Mucosa of stomach (tissue), 1 donor: Measurements from ENCODE around the gene CEP78.
A peak's percentile ranks its signal among the peaks of the same experiment; 100 is the strongest.

Experiments used
- H3K27me3 ChIP-seq: one replicate; pipeline ENCODE4 v1.7.0; 2013; ENCODE audit warnings: mild to moderate bottlenecking, low read length; ENCODE audit not compliant: control insufficient read depth, insufficient read depth
- H3K36me3 ChIP-seq: one replicate; pipeline ENCODE4 v1.7.0; 2013; ENCODE audit warnings: low read length; ENCODE audit not compliant: control insufficient read depth, insufficient read depth
- H3K4me1 ChIP-seq: one replicate; pipeline ENCODE4 v1.7.0; 2013; ENCODE audit warnings: mild to moderate bottlenecking, low read length; ENCODE audit not compliant: control insufficient read depth, insufficient read depth
- H3K4me3 ChIP-seq: one replicate; pipeline ENCODE4 v1.7.0; 2013; ENCODE audit warnings: low read length
- H3K9ac ChIP-seq: one replicate; pipeline ENCODE4 v1.7.0; 2013; ENCODE audit warnings: mild to moderate bottlenecking, low read length, moderate library complexity
- H3K9me3 ChIP-seq: one replicate; pipeline ENCODE4 v1.7.0; 2013; ENCODE audit warnings: mild to moderate bottlenecking, low read length, moderate library complexity; ENCODE audit not compliant: control insufficient read depth
- donor health status: Pancreatic carcinoma.

CEP78 gene

DNA sequence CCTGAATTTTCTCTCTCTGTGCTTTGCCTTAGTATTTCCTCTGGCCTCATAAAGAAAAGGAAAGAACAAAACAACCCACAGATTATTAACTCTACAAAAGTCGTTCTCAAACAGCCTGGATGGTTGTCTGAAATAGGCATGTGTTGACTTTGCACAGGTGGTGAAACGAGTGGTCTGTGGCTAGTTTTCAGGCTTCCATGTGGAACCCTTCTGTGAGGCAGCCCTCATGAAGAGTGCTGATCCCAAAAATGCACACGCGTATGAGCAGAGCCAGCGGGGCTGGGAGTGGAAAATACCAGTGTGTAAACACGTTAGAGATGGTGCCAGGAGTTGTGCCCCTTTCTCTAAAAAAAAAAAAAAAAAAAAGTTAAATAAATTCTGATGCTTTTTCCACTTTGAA, 56.2 kb downstream of the CEP78 start:
- Histone ChIP-seq H3K4me1 (no peaks in the 10 kb centered on the region), H3K9ac (no peak overlapping the region), H3K36me3 (no peaks in the 10 kb centered on the region), H3K9me3 (no peaks in the 10 kb centered on the region), H3K27me3 (no peaks in the 10 kb centered on the region), H3K4me3 (no peak overlapping the region)

DNA sequence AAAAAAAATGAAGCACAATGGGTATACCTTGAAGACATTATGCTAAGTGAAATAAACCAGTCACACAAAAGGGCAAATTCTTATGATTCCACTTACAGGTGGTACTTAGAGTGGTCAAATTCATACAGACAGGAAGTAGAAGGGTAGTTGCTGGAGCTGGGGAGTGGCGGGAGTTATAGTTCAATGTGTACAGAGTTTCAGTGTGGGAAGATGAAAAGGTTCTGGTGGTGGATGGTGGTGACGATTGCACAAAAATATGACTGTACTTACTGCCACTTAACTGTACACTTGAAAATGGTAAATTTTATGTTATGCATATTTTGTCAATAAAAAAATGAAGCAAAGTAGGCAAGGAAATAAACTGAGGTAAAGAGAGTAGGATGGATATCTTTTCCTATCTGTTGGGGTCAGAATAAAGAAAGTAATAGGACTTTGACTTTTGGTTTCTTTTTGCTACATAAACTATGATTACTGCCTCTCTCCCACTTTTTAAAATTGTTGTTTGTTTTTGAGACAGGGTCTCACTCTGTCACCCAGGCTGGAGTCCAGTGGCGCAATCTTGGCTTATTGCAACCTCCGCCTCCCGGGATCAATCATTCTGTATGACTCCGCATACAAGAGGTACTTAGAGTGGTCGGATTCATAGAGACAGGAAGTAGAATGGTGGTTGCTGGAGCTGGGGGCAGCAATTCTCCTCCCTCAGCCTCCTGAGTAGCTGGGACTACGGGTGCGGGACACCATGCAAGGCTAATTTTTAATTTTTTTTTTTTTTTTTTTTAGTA, 57.0 kb downstream of the CEP78 start:
- Histone ChIP-seq H3K9me3 (no peaks in the 10 kb centered on the region), H3K9ac (no peak overlapping the region), H3K4me3 (no peak overlapping the region), H3K4me1 (peaks cover 4% of the 10 kb centered on the region), H3K36me3 (no peaks in the 10 kb centered on the region), H3K27me3 (peaks cover 3% of the 10 kb centered on the region)

DNA sequence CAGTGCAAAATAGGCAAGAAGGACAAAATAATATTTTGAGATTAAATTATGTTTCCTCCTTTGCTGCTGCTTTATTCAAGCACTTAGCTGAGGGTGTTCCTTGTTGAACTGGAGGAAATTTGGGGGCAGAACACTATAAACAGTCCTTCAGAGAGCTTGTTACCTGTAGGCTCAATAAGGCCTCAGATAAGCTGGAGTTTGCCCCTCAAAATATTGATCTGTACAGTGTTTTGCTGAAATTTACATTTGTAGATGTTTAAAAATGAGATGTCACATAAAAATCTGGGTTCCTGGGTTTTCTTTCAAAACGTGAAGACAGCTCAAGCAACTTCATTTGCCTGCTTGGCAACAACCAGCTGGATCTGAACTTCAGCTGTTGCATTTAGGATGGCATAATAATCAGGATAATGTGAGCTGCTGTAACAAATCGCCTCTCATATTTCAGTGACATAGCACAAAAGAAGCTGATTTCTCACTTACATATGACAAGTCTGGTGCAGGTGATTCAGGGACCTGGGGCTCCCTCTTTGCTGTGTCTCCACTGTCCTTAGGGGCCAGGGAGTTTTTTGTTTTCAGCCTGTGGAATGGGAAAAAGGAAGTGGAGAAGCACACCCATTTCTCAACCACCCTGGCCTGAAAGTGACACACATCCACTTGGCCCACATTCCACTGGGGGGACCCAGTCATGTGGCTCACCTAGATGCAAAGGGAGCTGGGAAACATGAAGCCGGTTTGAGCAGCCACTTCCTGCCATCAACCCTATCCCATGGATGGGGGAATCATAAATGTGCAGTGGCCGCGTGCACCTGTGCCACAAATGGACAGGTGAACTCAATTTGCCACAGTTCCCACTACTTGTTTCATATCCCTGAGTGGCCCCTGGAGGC, 58.7 kb downstream of the CEP78 start:
- no peaks in the 10 kb centered on the region for H3K9me3 ChIP-seq
- no peaks in the 10 kb centered on the region for H3K36me3 ChIP-seq
- no peak overlapping the region for H3K9ac ChIP-seq
- H3K4me1 ChIP-seq, result peaks cover 8% of the 10 kb centered on the region
- no peak overlapping the region for H3K4me3 ChIP-seq
- H3K27me3 ChIP-seq, result peaks cover 8% of the 10 kb centered on the region

DNA sequence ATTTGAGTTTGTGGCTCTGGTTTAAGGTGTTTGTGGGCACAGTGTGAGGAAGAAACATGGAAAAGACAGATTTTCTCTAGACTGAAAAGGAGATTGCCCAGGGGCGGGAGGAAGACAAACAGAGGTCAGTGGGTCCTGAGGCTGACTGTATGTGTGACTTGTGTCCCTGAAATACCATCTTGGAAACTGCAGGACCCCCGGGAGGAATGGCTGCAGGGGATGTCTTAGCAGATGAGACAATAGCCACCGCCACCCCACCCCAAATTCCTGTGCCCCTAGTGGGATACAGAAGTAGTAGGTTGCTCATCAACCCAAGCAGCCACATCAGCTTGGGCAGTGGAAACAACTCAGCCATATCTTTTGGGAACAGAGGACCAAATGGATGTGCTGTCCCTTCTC, 59.3 kb downstream of the CEP78 start:
- H3K4me3 ChIP-seq, result no peak overlapping the region
- H3K9me3 ChIP-seq, result no peaks in the 10 kb centered on the region
- H3K9ac ChIP-seq, result no peak overlapping the region
- H3K27me3 ChIP-seq, result peaks cover 8% of the 10 kb centered on the region
- peaks cover 8% of the 10 kb centered on the region for H3K4me1 ChIP-seq
- no peaks in the 10 kb centered on the region for H3K36me3 ChIP-seq

DNA sequence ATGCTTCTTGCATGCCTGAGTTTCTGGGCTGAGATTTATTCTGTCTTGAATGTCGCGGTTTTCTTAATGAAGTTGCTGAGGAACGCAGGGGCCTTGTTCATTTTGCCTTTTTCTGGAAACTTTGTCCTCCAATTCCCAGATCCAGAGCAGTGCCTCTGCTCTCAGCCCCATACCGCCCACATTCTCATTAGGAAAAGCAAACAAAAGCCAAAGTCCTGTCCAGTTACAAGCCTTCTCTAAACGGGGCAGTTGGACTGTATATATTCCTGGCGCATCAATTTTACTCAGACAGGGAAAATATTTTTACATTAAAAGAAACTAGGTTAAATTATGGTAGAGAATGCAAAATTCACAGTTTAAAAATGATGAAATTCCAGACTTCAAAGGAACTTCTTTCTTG, 59.9 kb downstream of the CEP78 start:
- Histone ChIP-seq H3K4me1 (peaks cover 8% of the 10 kb centered on the region), H3K36me3 (no peaks in the 10 kb centered on the region), H3K4me3 (no peak overlapping the region), H3K9me3 (no peaks in the 10 kb centered on the region), H3K9ac (peak overlapping the region; percentile 71), H3K27me3 (peaks cover 8% of the 10 kb centered on the region)

DNA sequence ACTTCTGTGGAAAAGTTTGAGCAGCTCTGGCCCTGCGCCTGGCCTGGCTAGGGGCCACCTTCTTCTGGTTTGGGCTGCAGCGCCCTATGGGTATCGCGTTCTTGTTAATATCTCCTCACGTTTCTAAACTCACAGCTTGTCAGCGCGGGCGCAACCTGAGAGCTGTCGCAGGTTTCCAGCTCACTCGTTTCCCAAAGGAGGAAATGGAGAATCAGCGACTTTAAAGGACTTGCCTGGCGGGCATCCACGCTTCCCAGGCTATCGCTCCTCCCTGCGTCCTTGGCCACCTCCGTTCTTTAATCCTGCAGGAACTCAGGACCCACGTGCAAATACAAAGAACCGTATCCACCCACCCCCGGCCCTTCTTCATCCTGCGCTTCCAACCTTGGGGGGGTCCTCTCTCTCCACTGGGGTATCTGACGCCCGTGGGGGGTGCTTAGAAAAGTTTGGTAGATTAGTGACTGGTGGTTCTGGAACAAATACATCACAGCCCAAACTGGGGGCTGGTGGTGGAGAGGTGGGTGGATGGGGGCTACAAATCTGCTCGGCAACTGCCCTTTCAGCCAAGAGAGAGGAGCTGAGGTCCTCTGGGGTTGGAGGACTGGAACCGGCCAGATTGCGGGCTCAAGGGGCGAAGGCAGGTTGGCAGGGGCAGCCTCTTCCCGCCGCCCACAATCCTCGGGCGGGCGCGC, 60.5 kb downstream of the CEP78 start:
- peak overlapping the region; percentile 71 for H3K9ac ChIP-seq
- H3K4me1 ChIP-seq, result peaks cover 8% of the 10 kb centered on the region
- H3K4me3 ChIP-seq, result peak overlapping the region; percentile 80
- no peaks in the 10 kb centered on the region for H3K9me3 ChIP-seq
- no peaks in the 10 kb centered on the region for H3K36me3 ChIP-seq
- peaks cover 8% of the 10 kb centered on the region for H3K27me3 ChIP-seq

GRCh38 chr9:78296893-78297671, 61.2 kb downstream of the CEP78 start, which contains the start of gene PSAT1:
Gene PSAT1 (plus strand): TSS chr9:78297125. CDS start chr9:78297211, 86 bp downstream.
- Histone ChIP-seq H3K4me1 (peaks cover 8% of the 10 kb centered on the region), H3K4me3 (peak within 1 kb of the TSS; percentile 80), H3K9ac (peak within 1 kb of the TSS; percentile 71), H3K27me3 (peaks cover 8% of the 10 kb centered on the region), H3K36me3 (no peaks in the 10 kb centered on the region), H3K9me3 (no peaks in the 10 kb centered on the region)

DNA sequence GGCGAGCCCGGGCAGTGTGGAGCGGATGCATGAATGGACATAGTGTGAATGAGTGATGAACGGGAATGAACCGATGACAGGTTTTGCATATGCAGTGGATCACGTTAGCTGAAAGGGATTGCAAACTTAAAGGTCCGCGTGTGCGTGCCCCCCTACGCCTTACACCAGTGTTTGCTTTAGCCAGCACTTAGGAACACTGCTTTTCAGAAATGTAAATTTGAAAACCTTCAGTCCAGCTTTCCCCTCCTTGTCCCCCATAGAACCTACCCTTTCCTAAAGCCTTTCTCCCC, 61.7 kb downstream of the CEP78 start:
- Histone ChIP-seq H3K36me3 (no peaks in the 10 kb centered on the region), H3K9ac (peak overlapping the region; percentile 71), H3K4me3 (peak overlapping the region; percentile 80), H3K9me3 (no peaks in the 10 kb centered on the region), H3K27me3 (peaks cover 8% of the 10 kb centered on the region), H3K4me1 (peaks cover 8% of the 10 kb centered on the region)

- Histone ChIP-seq H3K9ac (peak overlapping the region; percentile 71), H3K36me3 (no peaks in the 10 kb centered on the region), H3K4me1 (peaks cover 8% of the 10 kb centered on the region), H3K27me3 (peaks cover 8% of the 10 kb centered on the region), H3K4me3 (peak overlapping the region; percentile 80), H3K9me3 (no peaks in the 10 kb centered on the region)
Measured at GRCh38 chr9:78298046-78298765, 62.3 kb downstream of the CEP78 start.

- Histone ChIP-seq H3K4me1 (peaks cover 8% of the 10 kb centered on the region), H3K36me3 (no peaks in the 10 kb centered on the region), H3K9me3 (no peaks in the 10 kb centered on the region), H3K9ac (no peak overlapping the region), H3K27me3 (peaks cover 8% of the 10 kb centered on the region), H3K4me3 (no peak overlapping the region)
Measured at GRCh38 chr9:78300209-78300608, 64.3 kb downstream of the CEP78 start.

- Histone ChIP-seq H3K27me3 (peaks cover 8% of the 10 kb centered on the region), H3K4me1 (peaks cover 8% of the 10 kb centered on the region), H3K36me3 (no peaks in the 10 kb centered on the region), H3K9ac (no peak overlapping the region), H3K9me3 (no peaks in the 10 kb centered on the region), H3K4me3 (no peak overlapping the region)
Measured at GRCh38 chr9:78301466-78301865, 65.6 kb downstream of the CEP78 start.
